ENCODE results near the gene HSPBAP1. TPM values are rescaled to one million over a fixed set of nuclear protein-coding genes. Genes with fewer than 3 reads are reported as not detected.

HSPBAP1 gene
- polyA plus RNA-seq, 1 donor (not counting 4 experiments of a cell fraction or from before 2014, with no cell fraction given): 9.5 TPM

DNA sequence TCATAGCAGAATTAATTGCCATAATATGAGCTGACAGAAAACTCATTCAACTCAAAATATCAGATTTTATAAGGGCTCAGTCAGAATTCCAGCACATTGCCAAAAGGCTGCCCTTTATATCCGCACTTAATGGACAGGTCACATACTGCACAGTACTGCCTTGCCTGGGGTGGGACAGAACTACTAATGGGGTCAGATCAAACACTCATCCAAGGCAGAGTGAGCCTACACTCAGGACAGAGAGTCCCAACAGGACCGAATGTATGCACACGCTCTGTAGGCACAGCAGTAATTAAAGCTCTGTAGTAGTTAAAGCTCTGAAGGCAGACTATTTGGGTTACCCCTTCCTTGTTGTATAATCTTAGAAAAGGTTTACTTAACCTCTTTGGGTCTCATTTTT, 27.2 kb downstream of the HSPBAP1 start:
- dilution Hi-C loops (cut with MboI; ENCODE audit: extremely low pct_ligation_motif_present, low sequenced_read_pairs): no loop called here

DNA sequence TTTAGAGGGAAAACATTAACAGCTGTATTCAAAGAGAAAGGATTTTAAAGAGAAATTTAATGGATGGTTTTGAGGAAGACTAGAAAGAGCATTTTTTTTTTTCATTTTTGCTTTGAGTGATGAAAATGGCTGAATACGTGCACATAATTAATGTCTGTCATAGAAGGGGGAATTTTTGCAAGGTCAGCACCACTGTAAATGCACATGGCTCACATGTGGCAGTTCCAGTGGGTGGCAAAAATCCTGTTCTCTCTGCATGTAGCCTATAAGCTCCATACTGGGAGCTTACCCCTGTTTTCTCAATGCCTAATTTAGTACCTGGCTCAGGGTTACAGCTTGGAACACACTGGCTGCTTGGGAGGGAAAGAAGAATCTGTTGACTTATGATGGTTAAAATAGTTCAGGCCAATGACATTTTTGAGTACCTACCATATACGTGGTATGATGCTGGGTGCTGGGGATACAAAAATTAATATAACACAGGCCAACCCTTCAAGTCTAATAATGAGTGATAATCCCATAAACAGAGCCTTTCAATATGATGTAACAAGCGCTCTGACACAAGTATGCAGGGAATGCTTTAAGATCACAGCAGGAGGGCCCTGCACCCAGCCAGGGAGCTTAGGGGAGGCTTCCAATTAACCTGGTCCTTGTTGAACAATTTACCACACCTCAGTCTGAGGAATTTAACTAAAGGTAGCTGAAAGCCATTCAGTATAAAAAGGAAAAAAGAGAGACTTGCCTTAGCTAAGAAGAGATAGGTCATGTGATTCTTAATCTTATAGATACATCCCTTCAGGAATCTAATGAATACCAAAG, 33.0 kb downstream of the HSPBAP1 start:
- dilution Hi-C loops (cut with MboI; ENCODE audit: extremely low pct_ligation_motif_present, low sequenced_read_pairs): no loop called here
- no peaks in the 10 kb centered on the region for H3K9me3 ChIP-seq (ENCODE audit: control insufficient read depth, low read depth, low read length)
- FAIRE-seq: no peak
- peaks cover 0 to 4% of the 10 kb centered on the region in 2 experiments for H3K36me3 ChIP-seq (ENCODE audit: control insufficient read depth in 2 of 2, extremely low read depth in 1 of 2, insufficient read depth in 2 of 2, low read length in 2 of 2)
- no peak overlapping the region for H2AFZ ChIP-seq (ENCODE audit: control insufficient read depth, low read length)
- H3K9ac ChIP-seq (ENCODE audit: control insufficient read depth, extremely low read depth, insufficient read depth, low read length): no peak overlapping the region
- no peak overlapping the region for H3K4me2 ChIP-seq (ENCODE audit: control insufficient read depth, extremely low read depth, insufficient read depth, low read depth, low read length)
- H4K20me1 ChIP-seq (ENCODE audit: control insufficient read depth, extremely low read depth, insufficient read depth, low read length): no peaks in the 10 kb centered on the region
- H3K79me2 ChIP-seq (ENCODE audit: control insufficient read depth, insufficient read depth, low read length): no peaks in the 10 kb centered on the region
- no peak for DNase-seq (ENCODE audit: low read depth, low spot score)
- H3K27ac ChIP-seq (ENCODE audit: control insufficient read depth, insufficient read depth, low read length): no peak overlapping the region
- no peak overlapping the region for H3K4me3 ChIP-seq (ENCODE audit: control insufficient read depth in 2 of 3, extremely low read depth in 1 of 3, insufficient read depth in 2 of 3, low read depth in 1 of 3, low read length in 3 of 3)
- no peak for TF ChIP-seq EZH2 (IDR thresholded peaks at IDR 0.05; ENCODE audit: low read length)
- TF ChIP-seq, protein P1, sequence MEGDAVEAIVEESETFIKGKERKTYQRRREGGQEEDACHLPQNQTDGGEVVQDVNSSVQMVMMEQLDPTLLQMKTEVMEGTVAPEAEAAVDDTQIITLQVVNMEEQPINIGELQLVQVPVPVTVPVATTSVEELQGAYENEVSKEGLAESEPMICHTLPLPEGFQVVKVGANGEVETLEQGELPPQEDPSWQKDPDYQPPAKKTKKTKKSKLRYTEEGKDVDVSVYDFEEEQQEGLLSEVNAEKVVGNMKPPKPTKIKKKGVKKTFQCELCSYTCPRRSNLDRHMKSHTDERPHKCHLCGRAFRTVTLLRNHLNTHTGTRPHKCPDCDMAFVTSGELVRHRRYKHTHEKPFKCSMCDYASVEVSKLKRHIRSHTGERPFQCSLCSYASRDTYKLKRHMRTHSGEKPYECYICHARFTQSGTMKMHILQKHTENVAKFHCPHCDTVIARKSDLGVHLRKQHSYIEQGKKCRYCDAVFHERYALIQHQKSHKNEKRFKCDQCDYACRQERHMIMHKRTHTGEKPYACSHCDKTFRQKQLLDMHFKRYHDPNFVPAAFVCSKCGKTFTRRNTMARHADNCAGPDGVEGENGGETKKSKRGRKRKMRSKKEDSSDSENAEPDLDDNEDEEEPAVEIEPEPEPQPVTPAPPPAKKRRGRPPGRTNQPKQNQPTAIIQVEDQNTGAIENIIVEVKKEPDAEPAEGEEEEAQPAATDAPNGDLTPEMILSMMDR (optimal IDR thresholded peaks at IDR 0.05 in 1 of 3, IDR thresholded peaks at IDR 0.05 in 1 of 3, conservative IDR thresholded peaks at IDR 0.05 in 1 of 3; ENCODE audit: extremely low read depth in 1 of 3, insufficient read depth in 2 of 3, low read length in 3 of 3): no peak
- H3K9me1 ChIP-seq (ENCODE audit: control insufficient read depth, extremely low read depth, insufficient read depth, low read length): no peaks in the 10 kb centered on the region
- no peaks in the 10 kb centered on the region for H3K27me3 ChIP-seq (ENCODE audit: control insufficient read depth, extremely low read depth, insufficient read depth, low read length)
- no peaks in the 10 kb centered on the region for H3K4me1 ChIP-seq (ENCODE audit: control insufficient read depth, extremely low read depth, insufficient read depth, low read length)

More for the DNA sequence above, 27.2 kb downstream of the HSPBAP1 start:
- Histone ChIP-seq H3K79me2 (ENCODE audit: control insufficient read depth, insufficient read depth, low read length) (no peaks in the 10 kb centered on the region), H4K20me1 (ENCODE audit: control insufficient read depth, extremely low read depth, insufficient read depth, low read length) (no peaks in the 10 kb centered on the region), H3K9me1 (ENCODE audit: control insufficient read depth, extremely low read depth, insufficient read depth, low read length) (no peaks in the 10 kb centered on the region), H3K27me3 (ENCODE audit: control insufficient read depth, extremely low read depth, insufficient read depth, low read length) (no peaks in the 10 kb centered on the region), H3K9ac (ENCODE audit: control insufficient read depth, extremely low read depth, insufficient read depth, low read length) (no peak overlapping the region), H3K4me2 (ENCODE audit: control insufficient read depth, extremely low read depth, insufficient read depth, low read depth, low read length) (no peak overlapping the region), H3K27ac (ENCODE audit: control insufficient read depth, insufficient read depth, low read length) (no peak overlapping the region), H3K4me1 (ENCODE audit: control insufficient read depth, extremely low read depth, insufficient read depth, low read length) (no peaks in the 10 kb centered on the region), H3K4me3 (ENCODE audit: control insufficient read depth in 2 of 3, extremely low read depth in 1 of 3, insufficient read depth in 2 of 3, low read depth in 1 of 3, low read length in 3 of 3) (no peak overlapping the region), H2AFZ (ENCODE audit: control insufficient read depth, low read length) (no peak overlapping the region), H3K36me3 (ENCODE audit: control insufficient read depth in 2 of 2, extremely low read depth in 1 of 2, insufficient read depth in 2 of 2, low read length in 2 of 2) (peaks cover 0 to 2% of the 10 kb centered on the region in 2 experiments), H3K9me3 (ENCODE audit: control insufficient read depth, low read depth, low read length) (no peaks in the 10 kb centered on the region)
- no peak for FAIRE-seq
- TF ChIP-seq, protein P1 (optimal IDR thresholded peaks at IDR 0.05 in 1 of 3, IDR thresholded peaks at IDR 0.05 in 1 of 3, conservative IDR thresholded peaks at IDR 0.05 in 1 of 3; ENCODE audit: extremely low read depth in 1 of 3, insufficient read depth in 2 of 3, low read length in 3 of 3): no peak
- no peak for TF ChIP-seq EZH2 (IDR thresholded peaks at IDR 0.05; ENCODE audit: low read length)
- DNase-seq (ENCODE audit: low read depth, low spot score): no peak
